Neural crest cell (in vitro differentiated cells): ENCODE data around the gene CBFA2T2. TPM values are rescaled to one million over a fixed set of nuclear protein-coding genes. Genes with fewer than 3 reads are reported as not detected.
"Not testable (repeated sequence)": the region's sequence is repeated elsewhere in the genome, so short reads cannot be mapped to it uniquely, and the experiment has no call there.

Experiments
- DNase-seq: peaks from one replicate; pipeline ENCODE4 v3.0.0; 2021; ENCODE audit warnings: low read depth, mixed read lengths, low spot score
- H3K27ac Mint-ChIP-seq: one replicate; pipeline ENCODE4 v1.8.0; 2021; ENCODE audit warnings: mild to moderate bottlenecking, mixed read lengths; ENCODE audit not compliant: unreplicated experiment
- H3K27me3 Mint-ChIP-seq: 2 replicates; pipeline ENCODE4 v1.8.0; 2021; ENCODE audit warnings: low read depth, mild to moderate bottlenecking, mixed read lengths
- H3K36me3 Mint-ChIP-seq: 2 replicates; pipeline ENCODE4 v1.8.0; 2021; ENCODE audit warnings: low read depth, mild to moderate bottlenecking, mixed read lengths
- H3K4me1 Mint-ChIP-seq: 2 replicates; pipeline ENCODE4 v1.8.0; 2021; ENCODE audit warnings: mixed read lengths
- H3K4me3 Mint-ChIP-seq: one replicate; pipeline ENCODE4 v1.8.0; 2021; ENCODE audit warnings: mild to moderate bottlenecking, mixed read lengths
- H3K9me3 Mint-ChIP-seq: 2 replicates; pipeline ENCODE4 v1.8.0; 2021; ENCODE audit warnings: mixed read lengths
- CTCF ChIP-seq: fragments of 200-600 bp; sonication (generic); conservative IDR thresholded peaks from 2 replicates; pipeline ENCODE4 v1.5.0; 2021; ENCODE audit warnings: antibody characterized with exemption, mild to moderate bottlenecking
- long read RNA-seq: library from polyadenylated mRNA; unstranded; transcript quantifications from one replicate; pipeline ENCODE4 v2.0.0, GENCODE V29; 2020
- total RNA-seq: library from RNA; stranded (reverse); gene quantifications from 2 replicates; pipeline ENCODE4 v1.2.1, GENCODE V29; 2021

The CBFA2T2 gene
- 36.5 and 37.9 TPM in 2 replicates for total RNA-seq
- long read RNA-seq, full-length matches to known transcripts = 5 of 25 reads
- long read RNA-seq, partial matches to known transcripts = 12 of 25 reads
- long read RNA-seq, other reads (novel, unspliced or antisense) = 8 of 25 reads

- no peaks in the 10 kb centered on the region for H3K27me3 Mint-ChIP-seq
- no peak for DNase-seq
- no peaks in the 10 kb centered on the region for H3K9me3 Mint-ChIP-seq
- H3K36me3 Mint-ChIP-seq = no peaks in the 10 kb centered on the region
- peak within 1 kb of the TSS; percentile 91 for H3K27ac Mint-ChIP-seq
- peak within 1 kb of the TSS; percentile 87 for H3K4me3 Mint-ChIP-seq
- no peak for TF ChIP-seq CTCF
- H3K4me1 Mint-ChIP-seq = peaks cover 9% of the 10 kb centered on the region
Measured at GRCh38 chr20:33490023-33490933, at the start of gene CBFA2T2. CBFA2T2 (plus strand) TSS chr20:33490096; CDS start chr20:33490268, 172 bp downstream.

DNA sequence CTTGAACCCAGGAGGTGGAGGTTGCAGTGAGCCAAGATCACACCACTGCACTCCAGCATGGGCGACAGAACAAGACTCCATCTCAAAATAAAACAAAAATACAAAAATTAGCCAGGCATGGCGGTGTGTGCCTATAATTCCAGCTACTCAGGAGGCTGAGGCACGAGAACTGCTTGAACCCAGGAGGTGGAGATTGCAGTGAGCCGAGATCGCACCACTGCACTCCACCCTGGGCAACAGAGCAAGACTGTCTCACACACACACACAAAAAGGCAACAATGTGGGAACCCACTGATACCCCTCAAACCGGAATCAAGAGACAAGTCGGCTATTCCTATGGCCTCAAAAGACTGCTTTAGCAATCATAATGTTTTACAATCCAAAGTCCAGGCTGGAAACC lies 49.3 kb upstream of the CBFA2T2 start:
- Mint-ChIP-seq H3K4me1 (peaks cover 18% of the 10 kb centered on the region), H3K27me3 (peaks cover 21% of the 10 kb centered on the region)
- not testable (repeated sequence) for DNase-seq, H3K9me3 Mint-ChIP-seq, H3K4me3 Mint-ChIP-seq, H3K36me3 Mint-ChIP-seq, H3K27ac Mint-ChIP-seq

DNA sequence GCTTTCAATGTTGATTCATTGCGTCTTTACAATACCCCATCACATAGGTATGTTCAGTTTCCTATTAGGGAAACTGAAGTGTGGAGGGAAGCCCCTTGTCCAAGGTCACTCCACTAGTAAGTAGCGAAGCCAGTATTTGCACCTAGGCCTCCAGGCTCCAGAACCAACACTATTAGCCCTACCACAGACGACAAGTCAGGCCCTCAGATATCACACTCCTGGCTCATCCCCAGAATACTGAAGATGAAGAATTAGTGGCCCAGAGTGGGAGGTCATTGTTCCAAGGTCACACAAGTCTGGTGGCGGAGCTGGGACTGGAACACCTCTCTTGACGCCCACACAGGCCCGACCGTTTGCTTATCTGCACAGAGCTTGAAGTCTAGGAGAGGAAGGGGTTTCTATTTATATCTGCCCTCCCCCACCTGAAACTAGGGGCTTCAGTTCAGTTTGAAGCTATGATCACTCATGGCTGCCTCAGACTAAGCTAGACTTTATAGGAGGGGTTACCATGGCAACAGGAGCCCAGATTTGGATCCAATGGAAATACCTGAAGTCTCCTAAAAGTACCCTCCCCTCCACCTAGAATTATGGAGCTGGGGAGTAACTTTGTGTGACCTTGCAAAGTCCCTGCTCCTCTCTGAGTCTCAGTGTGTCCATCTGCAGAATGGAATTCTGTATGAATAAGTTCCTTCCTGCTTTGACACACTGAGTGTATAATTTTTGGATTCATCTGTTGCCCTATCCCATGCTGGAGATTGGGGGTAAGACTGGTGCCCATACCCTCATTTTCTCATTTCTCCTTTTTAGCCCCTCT lies 48.5 kb upstream of the CBFA2T2 start:
- no peak for DNase-seq
- TF ChIP-seq CTCF = no peak
- H3K27me3 Mint-ChIP-seq = peaks cover 23% of the 10 kb centered on the region
- H3K36me3 Mint-ChIP-seq = no peaks in the 10 kb centered on the region
- H3K4me3 Mint-ChIP-seq = peak overlapping the region; percentile 84
- H3K27ac Mint-ChIP-seq = no peak overlapping the region
- no peaks in the 10 kb centered on the region for H3K9me3 Mint-ChIP-seq
- peaks cover 18% of the 10 kb centered on the region for H3K4me1 Mint-ChIP-seq

DNA sequence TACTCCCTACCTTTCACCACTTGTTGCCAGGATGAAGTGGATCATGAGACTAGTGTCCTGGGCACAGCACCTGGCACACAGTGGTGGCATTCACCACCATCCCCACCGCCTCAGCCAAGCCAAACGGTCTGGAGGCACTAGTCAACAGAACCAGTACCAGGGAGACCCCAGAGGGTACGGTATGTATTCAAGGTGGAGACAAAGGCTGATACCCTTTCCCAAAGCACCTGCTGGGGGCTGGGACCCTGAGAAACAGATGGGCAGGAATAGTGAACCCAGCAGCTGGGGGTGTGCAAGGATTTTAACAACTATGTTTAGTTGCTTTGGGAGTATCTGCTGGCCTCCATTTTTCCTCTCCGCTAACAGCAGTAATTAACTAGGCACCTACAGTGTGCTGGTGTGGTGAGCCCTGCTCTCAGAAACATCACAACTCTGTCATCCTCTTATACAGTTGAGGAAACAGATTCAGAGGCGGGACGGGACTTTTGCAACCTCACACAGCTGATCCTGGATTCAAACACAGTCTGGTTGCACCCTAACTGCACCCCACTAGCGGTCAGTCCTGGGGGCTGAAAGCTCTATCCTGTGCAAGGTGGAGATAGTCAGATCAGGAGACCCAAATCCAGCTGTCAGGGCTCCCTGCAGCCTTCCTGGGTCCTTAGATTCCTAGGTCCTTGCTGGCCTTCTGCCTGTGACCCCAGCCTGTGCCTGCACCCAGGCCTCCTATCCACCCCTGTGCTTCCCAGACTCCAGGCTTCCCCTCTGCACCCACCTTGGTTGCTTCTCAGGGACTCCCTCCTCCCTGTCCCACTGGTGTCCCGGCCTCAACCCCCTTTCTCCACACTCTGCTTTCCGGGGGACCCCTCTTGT lies 47.5 kb upstream of the CBFA2T2 start:
- peaks cover 23% of the 10 kb centered on the region for H3K27me3 Mint-ChIP-seq
- no peak for TF ChIP-seq CTCF
- H3K9me3 Mint-ChIP-seq = no peaks in the 10 kb centered on the region
- no peak overlapping the region for H3K27ac Mint-ChIP-seq
- no peaks in the 10 kb centered on the region for H3K36me3 Mint-ChIP-seq
- no peak for DNase-seq
- peak overlapping the region; percentile 84 for H3K4me3 Mint-ChIP-seq
- H3K4me1 Mint-ChIP-seq = peaks cover 18% of the 10 kb centered on the region

DNA sequence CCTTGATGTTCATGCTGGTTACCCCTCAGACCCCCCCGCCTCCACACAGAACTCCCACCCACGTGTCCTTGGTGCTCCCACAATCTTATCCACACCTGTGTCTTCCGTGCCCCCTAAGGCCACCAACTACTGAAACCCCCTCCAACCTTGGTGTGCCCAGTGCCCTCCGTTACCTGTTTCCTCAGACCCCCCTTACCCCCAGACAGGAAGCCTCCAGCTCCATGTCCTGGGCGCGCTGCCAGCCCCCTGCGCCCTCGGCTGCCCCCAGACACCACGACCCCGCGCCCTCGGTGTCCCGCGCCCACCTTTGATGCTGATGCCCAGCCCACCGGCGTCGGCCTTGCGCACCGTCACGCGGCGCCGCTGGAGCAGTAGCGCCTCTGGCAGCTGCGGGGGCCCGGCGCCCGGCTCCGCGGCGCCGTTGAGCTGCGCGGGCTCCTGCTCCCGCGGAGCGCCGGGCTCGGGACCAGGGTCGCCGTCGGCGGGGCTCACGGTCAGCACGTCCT lies 46.8 kb upstream of the CBFA2T2 start:
- Mint-ChIP-seq H3K27me3 (peaks cover 23% of the 10 kb centered on the region), H3K4me3 (peak overlapping the region; percentile 84), H3K36me3 (no peaks in the 10 kb centered on the region), H3K4me1 (peaks cover 18% of the 10 kb centered on the region), H3K9me3 (no peaks in the 10 kb centered on the region), H3K27ac (no peak overlapping the region)
- no peak for TF ChIP-seq CTCF
- DNase-seq = no peak
